ENCODE measurements around the gene IVL.

The IVL gene

GRCh38 chr1:152953761-152954160 is 45.4 kb downstream of the IVL start:
- H3K9me3 Mint-ChIP-seq: no peaks in the 10 kb centered on the region
- no peak overlapping the region for H3K4me3 Mint-ChIP-seq
- no peaks in the 10 kb centered on the region for H3K4me1 Mint-ChIP-seq (ENCODE audit: low read depth)
- H3K36me3 Mint-ChIP-seq (ENCODE audit: low read depth): no peaks in the 10 kb centered on the region
- no peaks in the 10 kb centered on the region for H3K27me3 Mint-ChIP-seq (ENCODE audit: low read depth)
- H3K27ac Mint-ChIP-seq: no peak overlapping the region

- Mint-ChIP-seq H3K36me3 (ENCODE audit: low read depth) (no peaks in the 10 kb centered on the region), H3K27ac (no peak overlapping the region), H3K9me3 (no peaks in the 10 kb centered on the region), H3K27me3 (ENCODE audit: low read depth) (no peaks in the 10 kb centered on the region), H3K4me3 (no peak overlapping the region), H3K4me1 (ENCODE audit: low read depth) (no peaks in the 10 kb centered on the region)
Measured at GRCh38 chr1:152954436-152954835, 46.1 kb downstream of the IVL start.

GRCh38 chr1:152957561-152957960 is 49.2 kb downstream of the IVL start:
- Mint-ChIP-seq H3K9me3 (no peaks in the 10 kb centered on the region), H3K27me3 (ENCODE audit: low read depth) (no peaks in the 10 kb centered on the region), H3K4me1 (ENCODE audit: low read depth) (no peaks in the 10 kb centered on the region), H3K36me3 (ENCODE audit: low read depth) (no peaks in the 10 kb centered on the region), H3K4me3 (no peak overlapping the region), H3K27ac (no peak overlapping the region)

- no peak overlapping the region for H3K27ac Mint-ChIP-seq
- H3K4me1 Mint-ChIP-seq (ENCODE audit: low read depth): no peaks in the 10 kb centered on the region
- no peak overlapping the region for H3K4me3 Mint-ChIP-seq
- no peaks in the 10 kb centered on the region for H3K27me3 Mint-ChIP-seq (ENCODE audit: low read depth)
- no peaks in the 10 kb centered on the region for H3K9me3 Mint-ChIP-seq
- H3K36me3 Mint-ChIP-seq (ENCODE audit: low read depth): no peaks in the 10 kb centered on the region
Measured at GRCh38 chr1:152959273-152959672, 50.9 kb downstream of the IVL start.

GRCh38 chr1:152959801-152960451 is 51.6 kb downstream of the IVL start:
- Mint-ChIP-seq H3K27ac (no peak overlapping the region), H3K9me3 (no peaks in the 10 kb centered on the region), H3K4me3 (no peak overlapping the region), H3K36me3 (ENCODE audit: low read depth) (no peaks in the 10 kb centered on the region), H3K4me1 (ENCODE audit: low read depth) (no peaks in the 10 kb centered on the region), H3K27me3 (ENCODE audit: low read depth) (no peaks in the 10 kb centered on the region)

GRCh38 chr1:152960452-152961044 is 52.2 kb downstream of the IVL start:
- Mint-ChIP-seq H3K4me3 (no peak overlapping the region), H3K36me3 (ENCODE audit: low read depth) (no peaks in the 10 kb centered on the region), H3K4me1 (ENCODE audit: low read depth) (no peaks in the 10 kb centered on the region), H3K27ac (no peak overlapping the region), H3K27me3 (ENCODE audit: low read depth) (no peaks in the 10 kb centered on the region), H3K9me3 (no peaks in the 10 kb centered on the region)

Data from T-helper 1 cell treated with Interleukin-12 subunit alpha and Interleukin-12 subunit beta and Interleukin-4 antibody, amounts not matched to agents 30 μg/mL and 1 μg/mL, for 36 hours (primary cell).